Measurements from ENCODE around the gene PMEL. TPM values are rescaled to one million over a fixed set of nuclear protein-coding genes. Genes with fewer than 3 reads are reported as not detected.

PMEL gene
- total and polyA plus RNA-seq, 9 of the 15 experiments (the other 6 are each of a cell fraction or from before 2014, with no cell fraction given), result 0.36 to 2.0 (median 0.98) TPM

DNA sequence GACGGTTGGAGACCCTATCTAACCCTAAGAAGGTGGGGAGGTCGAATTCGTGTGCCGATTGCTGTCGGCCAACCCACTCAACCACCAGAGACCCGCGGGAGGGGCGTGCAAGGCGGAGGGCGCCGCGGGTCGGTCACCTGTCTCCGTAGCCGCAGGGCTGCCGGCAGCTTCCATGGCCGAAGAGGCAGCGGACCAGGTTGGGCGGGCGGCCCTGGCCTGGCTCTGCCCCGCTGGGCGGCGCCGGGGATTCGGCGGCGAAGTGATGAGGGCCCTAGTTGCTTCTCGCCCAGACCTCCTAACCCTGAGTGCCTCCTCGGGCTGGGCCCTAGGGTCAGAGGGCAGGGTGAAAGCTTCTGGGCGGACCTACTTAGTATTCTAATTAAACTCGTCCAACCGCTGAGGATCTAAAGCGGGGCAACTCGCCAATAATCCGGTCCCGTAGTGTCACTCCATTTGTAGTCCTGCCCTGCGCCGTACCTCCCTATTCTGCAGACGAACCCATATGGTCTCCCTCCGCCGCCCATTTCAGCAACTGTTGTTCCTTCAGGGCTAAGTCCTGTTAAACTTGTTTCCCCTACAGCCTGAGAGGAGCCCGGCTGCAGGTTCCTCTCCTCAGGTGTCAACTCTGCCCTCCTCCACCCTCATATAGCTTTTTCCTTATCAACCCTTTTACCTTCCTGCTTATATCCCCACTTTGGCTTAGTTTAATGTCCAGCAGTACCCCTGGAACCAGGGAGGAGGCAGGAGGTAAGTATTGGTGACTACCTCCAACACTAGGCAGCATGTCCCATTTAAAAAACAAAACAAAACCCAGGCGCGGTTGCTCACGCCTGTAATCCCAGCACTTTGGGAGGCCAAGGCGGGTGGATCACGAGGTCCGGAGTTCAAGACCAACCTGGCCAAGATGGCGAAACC is 38.0 kb downstream of the PMEL start, which contains the start of gene PYM1 (continued):
- TF ChIP-seq STAT6 (CRISPR knock-in tag; IDR thresholded peaks at IDR 0.05), result no peak
- TF ChIP-seq, protein P1, sequence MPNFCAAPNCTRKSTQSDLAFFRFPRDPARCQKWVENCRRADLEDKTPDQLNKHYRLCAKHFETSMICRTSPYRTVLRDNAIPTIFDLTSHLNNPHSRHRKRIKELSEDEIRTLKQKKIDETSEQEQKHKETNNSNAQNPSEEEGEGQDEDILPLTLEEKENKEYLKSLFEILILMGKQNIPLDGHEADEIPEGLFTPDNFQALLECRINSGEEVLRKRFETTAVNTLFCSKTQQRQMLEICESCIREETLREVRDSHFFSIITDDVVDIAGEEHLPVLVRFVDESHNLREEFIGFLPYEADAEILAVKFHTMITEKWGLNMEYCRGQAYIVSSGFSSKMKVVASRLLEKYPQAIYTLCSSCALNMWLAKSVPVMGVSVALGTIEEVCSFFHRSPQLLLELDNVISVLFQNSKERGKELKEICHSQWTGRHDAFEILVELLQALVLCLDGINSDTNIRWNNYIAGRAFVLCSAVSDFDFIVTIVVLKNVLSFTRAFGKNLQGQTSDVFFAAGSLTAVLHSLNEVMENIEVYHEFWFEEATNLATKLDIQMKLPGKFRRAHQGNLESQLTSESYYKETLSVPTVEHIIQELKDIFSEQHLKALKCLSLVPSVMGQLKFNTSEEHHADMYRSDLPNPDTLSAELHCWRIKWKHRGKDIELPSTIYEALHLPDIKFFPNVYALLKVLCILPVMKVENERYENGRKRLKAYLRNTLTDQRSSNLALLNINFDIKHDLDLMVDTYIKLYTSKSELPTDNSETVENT (CRISPR knock-in tag; IDR thresholded peaks at IDR 0.05), result peak; percentile 42; the same call in 1 of the 2 replicates
- TF ChIP-seq JUN (IDR thresholded peaks at IDR 0.05; ENCODE audit: borderline replicate concordance, low read depth, low read length), result no peak
- TF ChIP-seq JUN (CRISPR knock-in tag; IDR thresholded peaks at IDR 0.05; ENCODE audit: borderline replicate concordance), result no peak
- TF ChIP-seq STAT5A (IDR thresholded peaks at IDR 0.05; ENCODE audit: borderline replicate concordance, low read length), result no peak
- no peak for TF ChIP-seq ZNF699 (CRISPR knock-in tag; IDR thresholded peaks at IDR 0.05; ENCODE audit: insufficient replicate concordance)
- peak; percentile 91 for TF ChIP-seq NR2C1 (IDR thresholded peaks at IDR 0.05)
- TF ChIP-seq NR2C1 (tag; IDR thresholded peaks at IDR 0.05), result peak; percentile 94
- no peak for TF ChIP-seq ZNF764 (CRISPR knock-in tag; IDR thresholded peaks at IDR 0.05; ENCODE audit: low read depth)
- no peak for TF ChIP-seq SP1 (CRISPR knock-in tag; IDR thresholded peaks at IDR 0.05)
- no peak for TF ChIP-seq GMEB1 (CRISPR knock-in tag; IDR thresholded peaks at IDR 0.05)
- TF ChIP-seq ZNF76 (CRISPR knock-in tag; IDR thresholded peaks at IDR 0.05; ENCODE audit: borderline replicate concordance), result no peak
- no peak for TF ChIP-seq ZNF445 (CRISPR knock-in tag; IDR thresholded peaks at IDR 0.05; ENCODE audit: low read depth)
- 0 out of 2 replicates have a peak, but pooled peaks have one; percentile 45 for TF ChIP-seq TAF7 (tag; IDR thresholded peaks at IDR 0.05)
- TF ChIP-seq, protein P2, sequence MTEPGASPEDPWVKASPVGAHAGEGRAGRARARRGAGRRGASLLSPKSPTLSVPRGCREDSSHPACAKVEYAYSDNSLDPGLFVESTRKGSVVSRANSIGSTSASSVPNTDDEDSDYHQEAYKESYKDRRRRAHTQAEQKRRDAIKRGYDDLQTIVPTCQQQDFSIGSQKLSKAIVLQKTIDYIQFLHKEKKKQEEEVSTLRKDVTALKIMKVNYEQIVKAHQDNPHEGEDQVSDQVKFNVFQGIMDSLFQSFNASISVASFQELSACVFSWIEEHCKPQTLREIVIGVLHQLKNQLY (CRISPR knock-in tag; conservative IDR thresholded peaks at IDR 0.05), result no peak
- no peak for TF ChIP-seq SIX5 (IDR thresholded peaks at IDR 0.05; ENCODE audit: borderline replicate concordance in 1 of 2, insufficient read depth in 1 of 2, low read depth in 1 of 2, low read length in 2 of 2)
- no peak for TF ChIP-seq ZNF408 (CRISPR knock-in tag; IDR thresholded peaks at IDR 0.05; ENCODE audit: low read depth)
- no peak for TF ChIP-seq ZNF561 (CRISPR knock-in tag; conservative IDR thresholded peaks at IDR 0.05)
- no peak for TF ChIP-seq MCM2 (IDR thresholded peaks at IDR 0.05; ENCODE audit: low read depth)
